ENCODE data around the gene CREB3L1. TPM values are rescaled to one million over a fixed set of nuclear protein-coding genes. Genes with fewer than 3 reads are reported as not detected.

CREB3L1 gene
- total and polyA plus RNA-seq, 2 of the 13 experiments (the other 11 are each of a cell fraction or from before 2014, with no cell fraction given): not detected

DNA sequence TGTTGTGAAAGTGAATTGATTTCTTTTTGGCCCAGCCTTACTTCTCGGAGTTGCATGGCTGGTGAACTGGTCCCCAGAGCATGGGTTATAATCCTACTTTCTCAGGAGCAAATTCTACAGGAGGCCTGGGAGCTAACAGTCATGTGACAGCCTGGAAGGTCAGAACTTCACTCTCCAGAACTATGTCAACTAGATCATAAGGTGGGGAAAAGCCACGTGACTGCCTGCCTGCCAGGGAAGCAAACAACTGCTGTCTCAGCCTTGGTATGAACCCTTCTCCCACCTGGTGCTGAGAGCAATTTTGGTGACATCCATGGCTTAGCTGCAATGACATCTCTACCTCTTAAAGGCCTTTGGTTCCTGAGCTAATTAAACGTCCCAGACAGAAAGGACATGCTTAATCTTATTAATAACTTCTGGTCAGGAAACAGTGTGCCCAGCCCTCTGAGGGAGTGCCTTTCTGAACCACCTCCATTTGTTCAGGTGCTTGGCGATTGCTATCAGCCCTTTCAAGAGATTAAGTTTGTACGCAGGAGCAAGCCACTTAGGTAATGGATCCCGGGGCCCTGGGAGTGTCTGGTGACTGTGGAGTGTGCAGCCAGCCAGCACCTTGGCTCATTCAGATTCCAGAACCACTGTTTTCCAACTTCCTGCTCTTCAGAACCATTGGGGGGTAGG lies 1.4 kb upstream of the CREB3L1 start (continued):
- TF ChIP-seq, protein P1, sequence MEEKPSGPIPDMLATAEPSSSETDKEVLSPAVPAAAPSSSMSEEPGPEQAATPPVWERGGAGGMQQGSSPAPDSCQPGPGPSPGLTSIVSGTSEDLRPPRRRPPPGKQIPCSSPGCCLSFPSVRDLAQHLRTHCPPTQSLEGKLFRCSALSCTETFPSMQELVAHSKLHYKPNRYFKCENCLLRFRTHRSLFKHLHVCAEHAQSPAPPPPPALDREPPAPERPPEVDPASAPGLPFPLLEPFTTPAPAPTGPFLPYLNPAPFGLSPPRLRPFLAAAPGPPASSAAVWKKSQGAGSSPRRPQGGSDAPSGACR (CRISPR knock-in tag; IDR thresholded peaks at IDR 0.05): no peak
- TF ChIP-seq XBP1 (CRISPR knock-in tag; IDR thresholded peaks at IDR 0.05): no peak
- 0 out of 2 replicates have a peak, but pooled peaks have one; percentile 28 for TF ChIP-seq BHLHE40 (IDR thresholded peaks at IDR 0.05; ENCODE audit: low read length)
- TF ChIP-seq, protein P2, sequence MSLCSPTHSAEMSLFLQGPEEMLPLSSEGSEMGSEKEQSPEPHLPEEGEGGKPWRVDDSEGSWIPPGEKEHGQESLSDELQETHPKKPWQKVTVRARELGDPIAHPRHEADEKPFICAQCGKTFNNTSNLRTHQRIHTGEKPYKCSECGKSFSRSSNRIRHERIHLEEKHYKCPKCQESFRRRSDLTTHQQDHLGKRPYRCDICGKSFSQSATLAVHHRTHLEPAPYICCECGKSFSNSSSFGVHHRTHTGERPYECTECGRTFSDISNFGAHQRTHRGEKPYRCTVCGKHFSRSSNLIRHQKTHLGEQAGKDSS (CRISPR knock-in tag; IDR thresholded peaks at IDR 0.05; ENCODE audit: borderline replicate concordance, low read depth): no peak
- no peak for TF ChIP-seq NFKBIZ (CRISPR knock-in tag; IDR thresholded peaks at IDR 0.05)
- TF ChIP-seq, protein P3, sequence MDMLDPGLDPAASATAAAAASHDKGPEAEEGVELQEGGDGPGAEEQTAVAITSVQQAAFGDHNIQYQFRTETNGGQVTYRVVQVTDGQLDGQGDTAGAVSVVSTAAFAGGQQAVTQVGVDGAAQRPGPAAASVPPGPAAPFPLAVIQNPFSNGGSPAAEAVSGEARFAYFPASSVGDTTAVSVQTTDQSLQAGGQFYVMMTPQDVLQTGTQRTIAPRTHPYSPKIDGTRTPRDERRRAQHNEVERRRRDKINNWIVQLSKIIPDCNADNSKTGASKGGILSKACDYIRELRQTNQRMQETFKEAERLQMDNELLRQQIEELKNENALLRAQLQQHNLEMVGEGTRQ (IDR thresholded peaks at IDR 0.05; ENCODE audit: low read depth, low read length): peak; percentile 82
- TF ChIP-seq, protein P3 (CRISPR knock-in tag; IDR thresholded peaks at IDR 0.05; ENCODE audit: borderline replicate concordance): peak; percentile 86; the same call in 1 of the 2 replicates
- peak; percentile 38 for TF ChIP-seq SAP130 (CRISPR knock-in tag; IDR thresholded peaks at IDR 0.05; ENCODE audit: low read depth)
- no peak for TF ChIP-seq SRF (IDR thresholded peaks at IDR 0.05; ENCODE audit: low read depth, low read length)
- TF ChIP-seq SIX4 (CRISPR knock-in tag; IDR thresholded peaks at IDR 0.05): no peak
- TF ChIP-seq RAD51 (IDR thresholded peaks at IDR 0.05; ENCODE audit: borderline replicate concordance): peak; percentile 61; the same call in 1 of the 2 replicates
